HG03521 (cell line): ENCODE results near the gene QSOX2.

ENCODE experiments used
- ATAC-seq: cut with Tn5 transposase; IDR thresholded peaks from one replicate; pipeline ENCODE4 v1.9.1; 2021; ENCODE audit warnings: mild to moderate bottlenecking, moderate library complexity; ENCODE audit not compliant: unreplicated experiment

QSOX2 gene

GRCh38 chr9:136223871-136224640 lies 21.6 kb downstream of the QSOX2 start:
- ATAC-seq, result no peak

- ATAC-seq, result no peak
Observed at GRCh38 chr9:136222906-136223285, 22.7 kb downstream of the QSOX2 start.

- ATAC-seq, result no peak
Observed at GRCh38 chr9:136222166-136222905, 23.3 kb downstream of the QSOX2 start.

- ATAC-seq, result no peak
Observed at GRCh38 chr9:136220017-136220729, 25.4 kb downstream of the QSOX2 start.

GRCh38 chr9:136219276-136219675 lies 26.3 kb downstream of the QSOX2 start:
- no peak for ATAC-seq

GRCh38 chr9:136218673-136219072 lies 26.9 kb downstream of the QSOX2 start:
- no peak for ATAC-seq

- no peak for ATAC-seq
Observed at GRCh38 chr9:136218271-136218670, 27.3 kb downstream of the QSOX2 start.

GRCh38 chr9:136216541-136217244 lies 28.9 kb downstream of the QSOX2 start:
- no peak for ATAC-seq

- ATAC-seq, result no peak
Observed at GRCh38 chr9:136213733-136214132, 31.9 kb downstream of the QSOX2 start.

GRCh38 chr9:136212345-136212950 lies 33.2 kb downstream of the QSOX2 start:
- no peak for ATAC-seq

- ATAC-seq, result no peak
Observed at GRCh38 chr9:136211441-136212344, 33.9 kb downstream of the QSOX2 start.

- ATAC-seq, result no peak
Observed at GRCh38 chr9:136211006-136211405, 34.6 kb downstream of the QSOX2 start.

GRCh38 chr9:136210276-136210675 lies 35.3 kb downstream of the QSOX2 start:
- ATAC-seq, result no peak

GRCh38 chr9:136209786-136210185 lies 35.8 kb downstream of the QSOX2 start:
- ATAC-seq, result no peak

- no peak for ATAC-seq
Observed at GRCh38 chr9:136209232-136209631, 36.4 kb downstream of the QSOX2 start.

- ATAC-seq, result no peak
Observed at GRCh38 chr9:136208675-136209074, 36.9 kb downstream of the QSOX2 start.

- no peak for ATAC-seq
Observed at GRCh38 chr9:136207616-136208015, 38.0 kb downstream of the QSOX2 start.

GRCh38 chr9:136206602-136207275 lies 38.9 kb downstream of the QSOX2 start:
- no peak for ATAC-seq

GRCh38 chr9:136205707-136205992 lies 40.0 kb downstream of the QSOX2 start:
- ATAC-seq, result no peak
